GM23338 (cell line): ENCODE results near the gene CCNB2.

ENCODE experiments used
- EZH2 ChIP-seq: fragments of 200-600 bp; sonication (generic); IDR thresholded peaks from one replicate; pipeline ENCODE4 v1.8.0; 2017; ENCODE audit warnings: antibody characterized with exemption, mild to moderate bottlenecking, low read depth; ENCODE audit not compliant: unreplicated experiment
- TF ChIP-seq, protein P1 (sequence below), 2 experiments: fragments of 200-600 bp in 1 of 2; sonication (generic) in 1 of 2; conservative IDR thresholded peaks; 2 replicates each; pipeline versions ENCODE4 v1.5.1 to v1.6.1; 2016 to 2017; ENCODE audit warnings: antibody characterized with exemption in 2 of 2, low read depth in 2 of 2, mild to moderate bottlenecking in 2 of 2, moderate library complexity in 1 of 2
- TF ChIP-seq, protein P2 (sequence below): IDR thresholded peaks from one replicate; pipeline ENCODE4 v1.6.1; 2018; ENCODE audit warnings: antibody characterized with exemption; ENCODE audit not compliant: unreplicated experiment

GRCh38 chr15:59170295-59171066 is 65.5 kb downstream of the CCNB2 start:
- TF ChIP-seq, protein P1, sequence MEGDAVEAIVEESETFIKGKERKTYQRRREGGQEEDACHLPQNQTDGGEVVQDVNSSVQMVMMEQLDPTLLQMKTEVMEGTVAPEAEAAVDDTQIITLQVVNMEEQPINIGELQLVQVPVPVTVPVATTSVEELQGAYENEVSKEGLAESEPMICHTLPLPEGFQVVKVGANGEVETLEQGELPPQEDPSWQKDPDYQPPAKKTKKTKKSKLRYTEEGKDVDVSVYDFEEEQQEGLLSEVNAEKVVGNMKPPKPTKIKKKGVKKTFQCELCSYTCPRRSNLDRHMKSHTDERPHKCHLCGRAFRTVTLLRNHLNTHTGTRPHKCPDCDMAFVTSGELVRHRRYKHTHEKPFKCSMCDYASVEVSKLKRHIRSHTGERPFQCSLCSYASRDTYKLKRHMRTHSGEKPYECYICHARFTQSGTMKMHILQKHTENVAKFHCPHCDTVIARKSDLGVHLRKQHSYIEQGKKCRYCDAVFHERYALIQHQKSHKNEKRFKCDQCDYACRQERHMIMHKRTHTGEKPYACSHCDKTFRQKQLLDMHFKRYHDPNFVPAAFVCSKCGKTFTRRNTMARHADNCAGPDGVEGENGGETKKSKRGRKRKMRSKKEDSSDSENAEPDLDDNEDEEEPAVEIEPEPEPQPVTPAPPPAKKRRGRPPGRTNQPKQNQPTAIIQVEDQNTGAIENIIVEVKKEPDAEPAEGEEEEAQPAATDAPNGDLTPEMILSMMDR (conservative IDR thresholded peaks at IDR 0.05; ENCODE audit: low read depth in 2 of 2): no peak
- TF ChIP-seq, protein P2, sequence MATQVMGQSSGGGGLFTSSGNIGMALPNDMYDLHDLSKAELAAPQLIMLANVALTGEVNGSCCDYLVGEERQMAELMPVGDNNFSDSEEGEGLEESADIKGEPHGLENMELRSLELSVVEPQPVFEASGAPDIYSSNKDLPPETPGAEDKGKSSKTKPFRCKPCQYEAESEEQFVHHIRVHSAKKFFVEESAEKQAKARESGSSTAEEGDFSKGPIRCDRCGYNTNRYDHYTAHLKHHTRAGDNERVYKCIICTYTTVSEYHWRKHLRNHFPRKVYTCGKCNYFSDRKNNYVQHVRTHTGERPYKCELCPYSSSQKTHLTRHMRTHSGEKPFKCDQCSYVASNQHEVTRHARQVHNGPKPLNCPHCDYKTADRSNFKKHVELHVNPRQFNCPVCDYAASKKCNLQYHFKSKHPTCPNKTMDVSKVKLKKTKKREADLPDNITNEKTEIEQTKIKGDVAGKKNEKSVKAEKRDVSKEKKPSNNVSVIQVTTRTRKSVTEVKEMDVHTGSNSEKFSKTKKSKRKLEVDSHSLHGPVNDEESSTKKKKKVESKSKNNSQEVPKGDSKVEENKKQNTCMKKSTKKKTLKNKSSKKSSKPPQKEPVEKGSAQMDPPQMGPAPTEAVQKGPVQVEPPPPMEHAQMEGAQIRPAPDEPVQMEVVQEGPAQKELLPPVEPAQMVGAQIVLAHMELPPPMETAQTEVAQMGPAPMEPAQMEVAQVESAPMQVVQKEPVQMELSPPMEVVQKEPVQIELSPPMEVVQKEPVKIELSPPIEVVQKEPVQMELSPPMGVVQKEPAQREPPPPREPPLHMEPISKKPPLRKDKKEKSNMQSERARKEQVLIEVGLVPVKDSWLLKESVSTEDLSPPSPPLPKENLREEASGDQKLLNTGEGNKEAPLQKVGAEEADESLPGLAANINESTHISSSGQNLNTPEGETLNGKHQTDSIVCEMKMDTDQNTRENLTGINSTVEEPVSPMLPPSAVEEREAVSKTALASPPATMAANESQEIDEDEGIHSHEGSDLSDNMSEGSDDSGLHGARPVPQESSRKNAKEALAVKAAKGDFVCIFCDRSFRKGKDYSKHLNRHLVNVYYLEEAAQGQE: no peak
- no peak for TF ChIP-seq EZH2
